Pancreas (tissue), 10 donors: ENCODE results near the gene TAS1R2. TPM values are rescaled to one million over a fixed set of nuclear protein-coding genes. Genes with fewer than 3 reads are reported as not detected.
A peak's percentile ranks its signal among the peaks of the same experiment; 100 is the strongest.

Experiments used
- ATAC-seq, 4 donors: fragments of 200-7000 bp; cut with Tn5 transposase; one replicate each; pipeline versions ENCODE4 v1.8.0 to v1.9.1; 2020; ENCODE audit warnings: mild to moderate bottlenecking in 4 of 4, moderate library complexity in 4 of 4
- DNase-seq, 6 donors: peaks; one replicate each; pipeline ENCODE4 v3.0.0-alpha.2; 2020
- FAIRE-seq: peaks from 2 replicates; lab custom pipeline; 2012; peaks lifted over from hg19 to GRCh38; lab: Jason Lieb, UNC
- H3K27ac ChIP-seq, 4 donors: fragments of 200-600 bp; sonication (generic); 1 replicate in 3 of 4; 2 replicates in 1 of 4; pipeline versions ENCODE4 v1.5.0 to v1.8.0; 2020
- H3K27me3 ChIP-seq, 4 donors: fragments of 200-600 bp; one replicate each; pipeline ENCODE4 v1.8.0; 2021
- H3K36me3 ChIP-seq, 3 donors: fragments of 200-600 bp; sonication (generic) in 1 of 3; one replicate each; pipeline versions ENCODE4 v1.5.0 to v1.8.0; 2020 to 2021
- H3K4me1 ChIP-seq, 3 donors: fragments of 200-600 bp; one replicate each; pipeline ENCODE4 v1.8.0; 2021
- H3K4me3 ChIP-seq, 4 donors: fragments of 200-600 bp; sonication (generic) in 2 of 4; one replicate each; pipeline versions ENCODE4 v1.5.0 to v1.8.0; 2020 to 2021
- H3K9me3 ChIP-seq, 4 donors: fragments of 200-600 bp; one replicate each; pipeline ENCODE4 v1.8.0; 2021
- CTCF ChIP-seq, 4 donors: fragments of 200-600 bp; sonication (generic) in 3 of 4; IDR thresholded peaks; one replicate each; pipeline versions ENCODE4 v1.5.0 to v1.8.0; 2021; ENCODE audit warnings: antibody characterized with exemption in 4 of 4
- WGBS, 2 donors: extraction: QIAGEN DNeasy Blood & Tissue Kit; methylation state at CpG; one replicate each; pipeline ENCODE4 v1.1.7; 2013; 5-methylcytosine and 5-hydroxymethylcytosine counted together
- intact Hi-C, 3 donors: fragments of 100-400 bp; cut with DNase I; formaldehyde crosslinking; loops; one replicate each; pipeline versions ENCODE4 v1.11.1 to v1.14.2; 2022
- polyA plus RNA-seq, 2 donors: library from polyadenylated mRNA; stranded (reverse); fragments of 200-250 nt; gene quantifications; one replicate each; pipeline ENCODE4 v1.2.3, GENCODE V29; 2013
- total RNA-seq, 6 donors: library from RNA; stranded (reverse); fragmentation: NEBNext Ultra II Directional in 4 of 6; extraction: Animal tissue kit (Norgen Biotek cat#: 25700) in 4 of 6; gene quantifications; one replicate each; pipeline versions ENCODE4 v1.2.1 to v1.2.4, GENCODE V29; 2021 to 2023
- donor health status: healthy with polysubstance abuse.
- donor health status: DM: no; HTN: no; CAD: no; lungs with moderate emphysema.
- donor health status: DM: no; HTN: no; CAD: no.
- donor health status: control.
- donor health status: control.
- donor health status: Bipolar disorder and iron deficiency.
- donor health status: DM: yes; HTN: yes; CAD: no.
- donor health status: DM: no; HTN: no; CAD: no.
- donor health status: DM: no; HTN: no; CAD: no.
- donor health status: DM: yes; HTN: yes; CAD: no.

The TAS1R2 gene
- total and polyA plus RNA-seq, 8 donors = not detected

- no peak for FAIRE-seq
- peak; percentile 90 to 98 (median 96) for ATAC-seq
- Histone ChIP-seq H3K4me1 (no peaks in the 10 kb centered on the region), H3K36me3 (no peaks in the 10 kb centered on the region), H3K27ac (no peak overlapping the region), H3K4me3 (no peak overlapping the region), H3K27me3 (peaks cover 0 to 9% (median 0%) of the 10 kb centered on the region in 4 donors), H3K9me3 (no peaks in the 10 kb centered on the region)
- WGBS, 2 donors = 40 to 44% methylated on average over 22 of the region's 22 CpGs
- peak; percentile 86 to 93 (median 90) for TF ChIP-seq CTCF (IDR thresholded peaks at IDR 0.05)
- intact Hi-C loops = loop anchor here in 1 of 3 donors (2.0 kb wide), 1 partner anchor 228 kb away; no protein-coding TSS in a partner anchor
- DNase-seq = peak; percentile 54 to 93 (median 85)
These were observed 38.4 kb downstream of the TAS1R2 start for GRCh38 chr1:18820791-18821641.

- Histone ChIP-seq H3K4me3 (no peak overlapping the region), H3K27me3 (peaks cover 0 to 9% (median 0%) of the 10 kb centered on the region in 4 donors), H3K4me1 (no peaks in the 10 kb centered on the region), H3K9me3 (no peaks in the 10 kb centered on the region), H3K36me3 (no peaks in the 10 kb centered on the region), H3K27ac (no peak overlapping the region)
- DNase-seq (no peak), ATAC-seq (peak in 1 of 4 donors; percentile 23), FAIRE-seq (no peak)
- WGBS, 2 donors = 56% methylated on average over 37 to 38 of the region's 38 CpGs
- no peak for TF ChIP-seq CTCF (IDR thresholded peaks at IDR 0.05)
- intact Hi-C loops = loop anchor here (2.0 to 10.0 kb wide), 3 partner anchors 215 to 227 kb away; no protein-coding TSS in a partner anchor
These were observed 39.3 kb downstream of the TAS1R2 start for GRCh38 chr1:18819986-18820790.

- intact Hi-C loops = loop anchor here in 2 of 3 donors (5.0 to 10.0 kb wide), 2 partner anchors 214 to 217 kb away; no protein-coding TSS in a partner anchor
- 24 to 25% methylated on average over 12 of the region's 12 CpGs for WGBS, 2 donors
- Histone ChIP-seq H3K4me3 (no peak overlapping the region), H3K36me3 (no peaks in the 10 kb centered on the region), H3K27me3 (peaks cover 0 to 9% (median 0%) of the 10 kb centered on the region in 4 donors), H3K9me3 (no peaks in the 10 kb centered on the region), H3K4me1 (no peaks in the 10 kb centered on the region), H3K27ac (no peak overlapping the region)
- no peak for DNase-seq
- no peak for TF ChIP-seq CTCF (IDR thresholded peaks at IDR 0.05)
- FAIRE-seq = no peak
- no peak for ATAC-seq
These were observed 40.3 kb downstream of the TAS1R2 start for GRCh38 chr1:18819203-18819602.

GRCh38 chr1:18817795-18818435 lies 41.5 kb downstream of the TAS1R2 start:
- intact Hi-C loops = loop anchor here in 2 of 3 donors (5.0 to 10.0 kb wide), 2 partner anchors 213 to 216 kb away; no protein-coding TSS in a partner anchor
- Histone ChIP-seq H3K36me3 (no peaks in the 10 kb centered on the region), H3K27me3 (peaks cover 0 to 9% (median 0%) of the 10 kb centered on the region in 4 donors), H3K4me1 (no peaks in the 10 kb centered on the region), H3K27ac (no peak overlapping the region), H3K4me3 (no peak overlapping the region), H3K9me3 (no peaks in the 10 kb centered on the region)
- DNase-seq (no peak), ATAC-seq (no peak), FAIRE-seq (no peak)
- TF ChIP-seq CTCF (IDR thresholded peaks at IDR 0.05) = no peak
- 35 to 36% methylated on average over 22 of the region's 22 CpGs for WGBS, 2 donors
